Tibial nerve (tissue), 3 donors: ENCODE data around the gene SSH2.

Source experiments
- CTCF ChIP-seq, 5 experiments: fragments of 200-600 bp in 3 of 5; fragments of 450-650 bp in 2 of 5; sonication (generic) in 3 of 5; IDR thresholded peaks; one replicate each; pipeline ENCODE4 v1.5.1; 2016 to 2019; ENCODE audit warnings: antibody characterized with exemption in 5 of 5, mild to moderate bottlenecking in 3 of 5, moderate library complexity in 2 of 5
- POLR2A ChIP-seq, 2 donors: fragments of 450-650 bp; IDR thresholded peaks; one replicate each; pipeline ENCODE4 v1.6.1; 2017; ENCODE audit warnings: antibody characterized with exemption in 2 of 2, mild to moderate bottlenecking in 2 of 2, moderate library complexity in 2 of 2

GRCh38 chr17:29661213-29661612 lies 268.8 kb downstream of the SSH2 start:
- TF ChIP-seq POLR2A (IDR thresholded peaks at IDR 0.05): no peak
- no peak for TF ChIP-seq CTCF (IDR thresholded peaks at IDR 0.05)
